ENCODE results near the gene SPECC1L.

SPECC1L gene

DNA sequence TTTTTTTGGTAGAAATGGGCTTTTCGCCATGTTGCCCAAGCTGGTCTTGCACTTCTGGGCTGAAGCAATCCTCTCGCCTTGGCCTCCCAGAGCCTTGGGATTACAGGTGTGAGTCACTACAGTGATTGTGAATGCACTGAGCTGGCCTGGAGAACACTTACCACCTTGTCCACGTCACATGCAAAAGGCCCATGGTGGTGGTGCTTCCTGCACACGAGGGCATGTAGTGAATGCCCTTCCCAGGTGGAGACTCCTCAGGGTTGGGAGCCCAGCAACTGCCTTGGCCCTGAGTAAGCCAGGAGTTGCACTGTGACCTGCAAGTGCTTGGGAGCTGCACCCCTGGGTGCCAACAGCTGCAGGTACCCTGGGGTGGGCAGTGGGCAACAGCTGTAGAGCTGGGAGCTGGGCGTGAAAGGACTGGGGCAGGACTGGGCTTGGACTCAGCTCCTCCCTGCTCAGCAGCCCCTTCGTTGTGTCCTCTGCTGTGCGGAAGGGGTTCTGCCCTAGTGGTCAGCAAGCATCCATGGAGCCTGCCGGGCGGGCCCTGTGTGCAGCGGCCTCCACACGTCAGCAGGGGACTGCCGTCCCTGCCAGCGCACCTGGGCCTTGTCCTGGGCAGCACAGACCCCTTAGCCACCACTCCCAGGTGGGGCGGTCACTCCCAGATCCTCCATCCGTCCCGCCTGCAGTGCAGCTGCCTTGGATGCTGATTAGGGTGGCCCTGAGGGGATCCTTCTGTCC lies 147.4 kb downstream of the SPECC1L start:
- DNase-seq, result no peak

DNA sequence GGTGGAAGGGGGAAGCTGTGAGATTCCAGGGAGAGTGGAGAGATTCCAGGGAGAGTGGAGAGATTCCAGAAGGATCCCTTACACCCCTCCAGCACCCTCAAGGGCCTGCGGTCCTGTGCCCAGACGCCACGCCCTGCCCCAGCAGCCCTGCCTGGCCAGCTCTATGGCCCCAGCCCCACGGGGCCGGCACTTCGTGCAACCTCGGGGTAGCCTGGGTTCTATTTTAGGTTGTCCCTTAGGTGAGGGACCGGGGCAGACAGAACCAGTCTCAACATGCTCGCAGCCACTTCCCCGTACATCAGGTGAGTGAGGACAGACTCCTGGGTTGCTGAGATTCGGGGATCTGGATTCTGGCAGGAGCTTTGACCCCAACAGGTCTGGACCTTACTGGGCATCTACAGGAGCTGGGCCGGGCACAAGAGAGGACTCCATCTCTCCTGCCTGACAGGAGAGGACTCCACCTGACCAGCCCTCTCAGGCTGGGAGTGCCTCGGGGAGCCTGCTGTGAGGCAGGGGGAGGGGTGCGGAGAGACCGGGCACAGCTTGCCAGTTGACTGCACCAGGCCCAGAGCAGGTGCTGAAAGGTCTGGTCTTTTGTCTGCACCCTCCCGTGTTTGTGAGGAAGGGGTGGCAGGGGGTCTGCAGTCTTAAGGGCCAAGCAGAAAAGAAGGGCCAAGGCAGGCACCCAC lies 148.3 kb downstream of the SPECC1L start:
- no peak for DNase-seq

DNA sequence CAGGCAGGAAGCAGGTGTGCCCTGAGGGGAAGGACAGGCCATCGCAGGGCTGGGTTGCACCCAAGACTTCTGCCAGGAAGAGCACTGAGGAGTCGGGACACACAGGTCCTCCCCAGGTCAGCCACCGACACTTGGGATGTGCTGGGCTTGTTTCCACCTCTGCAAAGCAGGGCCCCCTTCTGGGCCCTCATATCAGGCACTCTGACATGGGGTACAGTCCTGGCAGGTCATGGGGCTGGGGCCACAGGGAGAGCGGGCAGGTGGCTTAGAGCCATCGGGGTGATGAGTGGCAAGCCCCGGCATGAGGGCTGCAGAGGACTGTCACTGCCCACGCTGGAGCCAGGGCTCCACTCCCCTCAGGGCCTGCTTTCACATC lies 148.8 kb downstream of the SPECC1L start:
- DNase-seq, result no peak

DNA sequence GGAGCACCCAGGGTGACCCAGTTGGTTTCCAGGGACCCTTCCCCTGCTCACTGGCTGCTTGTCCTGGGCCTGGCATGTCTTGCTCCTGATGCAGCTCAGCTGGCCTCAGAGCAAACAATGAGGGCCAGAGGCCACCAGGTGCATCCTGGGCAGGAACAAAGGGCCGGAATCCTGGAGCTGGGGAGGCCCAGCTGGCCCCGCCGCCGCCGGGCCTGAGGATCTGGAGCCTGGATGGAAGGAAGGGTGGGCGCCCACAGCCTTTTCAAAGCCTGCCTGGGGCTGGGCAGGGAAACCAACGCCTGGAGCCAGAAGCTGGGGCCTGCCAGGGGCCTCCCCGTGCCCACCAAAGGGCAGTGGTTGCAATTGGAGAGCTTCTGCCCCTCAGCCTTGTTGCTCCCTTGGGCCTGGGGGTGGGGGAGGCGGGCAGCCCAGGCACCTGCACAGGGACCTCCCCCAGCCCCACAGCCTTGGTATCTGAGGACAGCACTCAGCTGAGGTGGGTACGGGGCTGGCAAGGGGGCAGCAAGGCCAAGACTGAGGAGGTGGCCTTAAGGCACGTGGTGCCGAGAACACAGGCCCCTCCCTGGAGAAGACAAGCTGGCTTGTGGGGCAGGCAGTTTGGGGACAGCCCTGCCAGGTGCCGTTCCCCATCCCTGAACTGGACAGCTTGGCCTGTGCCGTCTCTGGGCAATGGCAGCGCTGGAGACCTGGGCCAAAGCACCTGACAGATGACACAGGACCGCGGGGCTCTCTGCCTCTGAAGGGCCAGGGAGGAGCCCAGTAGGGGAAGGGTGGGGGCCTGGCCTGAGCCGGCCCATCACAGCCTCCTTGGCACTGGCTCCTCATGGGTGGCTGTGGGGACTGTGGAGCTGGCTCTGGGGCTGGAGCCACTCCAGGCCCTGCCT lies 149.7 kb downstream of the SPECC1L start:
- DNase-seq, result no peak

DNA sequence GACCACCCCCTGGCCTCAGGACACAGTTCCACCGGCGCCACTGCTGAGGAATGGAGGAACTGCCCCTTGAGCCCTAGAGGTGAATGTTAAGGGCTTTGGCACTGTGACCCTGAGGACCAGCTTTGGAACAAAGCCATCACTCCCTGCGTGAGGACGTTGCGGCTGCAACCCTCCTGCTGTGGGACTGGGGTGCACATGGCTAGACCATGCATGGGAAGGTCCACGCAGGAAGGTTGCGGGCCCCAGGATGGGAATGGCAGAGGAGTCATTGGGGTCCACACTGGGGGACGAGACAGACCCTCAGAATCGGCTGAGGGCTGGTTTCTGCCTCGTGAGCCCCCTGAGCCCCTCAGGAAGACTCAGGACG lies 150.3 kb downstream of the SPECC1L start:
- no peak for DNase-seq

DNA sequence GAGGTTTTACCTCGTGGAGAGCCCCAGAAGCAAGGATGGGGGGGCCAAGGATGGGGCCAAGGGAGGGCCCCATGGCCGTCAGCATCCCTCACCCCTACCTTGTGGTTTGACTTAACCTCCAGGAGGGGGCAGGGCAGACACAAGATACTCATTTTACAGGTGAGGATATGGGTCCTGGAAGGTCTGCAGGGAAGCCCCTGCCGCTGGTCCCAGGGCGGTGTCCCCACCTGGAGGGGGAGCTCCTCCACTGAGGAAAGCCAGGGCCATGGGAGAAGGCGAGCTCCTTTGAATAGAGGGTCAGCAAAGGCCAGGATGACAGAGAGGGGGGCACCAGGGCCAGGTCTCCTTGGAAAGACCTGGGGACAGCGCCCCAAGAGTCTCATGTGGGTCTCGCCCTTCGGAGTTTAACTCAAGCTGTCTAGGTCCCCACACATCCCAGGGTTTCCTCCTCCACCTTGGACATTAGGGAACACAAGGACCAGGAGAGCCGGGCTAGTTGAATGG lies 150.8 kb downstream of the SPECC1L start:
- DNase-seq, result no peak

DNA sequence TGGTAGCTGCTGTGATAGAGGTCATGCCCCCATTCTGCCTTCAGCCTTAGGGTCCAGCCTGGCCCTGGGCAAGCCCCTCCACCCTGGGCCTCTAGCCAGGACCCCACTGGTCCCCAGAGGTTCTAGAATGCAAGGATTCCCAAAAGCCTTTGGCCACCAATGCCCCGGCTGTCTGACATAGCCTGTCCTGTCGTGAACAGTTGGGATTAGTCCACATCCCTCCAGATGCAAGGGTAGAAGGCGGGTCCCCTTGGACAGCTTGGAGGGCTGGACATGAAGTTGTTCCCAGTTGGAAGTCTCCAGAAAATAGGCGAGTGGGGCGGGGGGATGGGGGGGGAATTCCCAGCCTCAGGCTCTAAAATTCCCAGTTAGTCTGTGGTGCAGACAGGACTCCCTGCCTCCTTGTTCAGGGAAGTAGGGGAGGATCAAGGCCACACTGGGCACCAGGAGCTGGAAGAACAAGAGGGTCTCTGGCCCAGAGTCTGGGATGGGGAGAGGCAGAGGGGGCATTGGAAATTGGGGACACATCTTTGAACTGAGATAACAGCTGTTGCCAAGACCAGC lies 151.6 kb downstream of the SPECC1L start:
- no peak for DNase-seq

DNA sequence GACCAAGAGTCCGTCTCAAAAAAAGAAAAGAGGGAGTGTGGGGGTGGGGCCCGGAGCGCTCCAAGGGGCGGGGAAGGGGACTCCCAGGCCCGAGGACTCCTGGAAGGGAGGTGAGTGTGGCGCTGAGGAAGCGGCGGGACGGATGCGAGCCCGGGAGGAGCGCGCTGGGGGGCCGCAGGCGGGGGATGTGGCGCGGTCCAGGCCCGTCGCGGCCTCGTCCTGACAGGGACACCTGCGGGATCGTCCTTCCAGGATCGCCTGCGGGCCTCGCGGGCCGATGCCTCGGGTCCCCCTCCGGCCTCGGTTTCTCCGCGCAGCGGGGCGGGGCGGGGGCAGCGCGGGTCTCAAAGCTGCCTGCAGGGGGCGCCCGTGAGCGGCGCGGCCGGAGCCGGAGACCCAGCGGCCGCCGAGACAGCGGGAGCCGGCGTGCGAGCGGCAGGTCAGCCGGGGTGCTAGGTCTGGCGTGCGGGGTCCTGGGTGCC lies 152.9 kb downstream of the SPECC1L start:
- DNase-seq, result peak in 1 of 2 experiments; percentile 9

DNA sequence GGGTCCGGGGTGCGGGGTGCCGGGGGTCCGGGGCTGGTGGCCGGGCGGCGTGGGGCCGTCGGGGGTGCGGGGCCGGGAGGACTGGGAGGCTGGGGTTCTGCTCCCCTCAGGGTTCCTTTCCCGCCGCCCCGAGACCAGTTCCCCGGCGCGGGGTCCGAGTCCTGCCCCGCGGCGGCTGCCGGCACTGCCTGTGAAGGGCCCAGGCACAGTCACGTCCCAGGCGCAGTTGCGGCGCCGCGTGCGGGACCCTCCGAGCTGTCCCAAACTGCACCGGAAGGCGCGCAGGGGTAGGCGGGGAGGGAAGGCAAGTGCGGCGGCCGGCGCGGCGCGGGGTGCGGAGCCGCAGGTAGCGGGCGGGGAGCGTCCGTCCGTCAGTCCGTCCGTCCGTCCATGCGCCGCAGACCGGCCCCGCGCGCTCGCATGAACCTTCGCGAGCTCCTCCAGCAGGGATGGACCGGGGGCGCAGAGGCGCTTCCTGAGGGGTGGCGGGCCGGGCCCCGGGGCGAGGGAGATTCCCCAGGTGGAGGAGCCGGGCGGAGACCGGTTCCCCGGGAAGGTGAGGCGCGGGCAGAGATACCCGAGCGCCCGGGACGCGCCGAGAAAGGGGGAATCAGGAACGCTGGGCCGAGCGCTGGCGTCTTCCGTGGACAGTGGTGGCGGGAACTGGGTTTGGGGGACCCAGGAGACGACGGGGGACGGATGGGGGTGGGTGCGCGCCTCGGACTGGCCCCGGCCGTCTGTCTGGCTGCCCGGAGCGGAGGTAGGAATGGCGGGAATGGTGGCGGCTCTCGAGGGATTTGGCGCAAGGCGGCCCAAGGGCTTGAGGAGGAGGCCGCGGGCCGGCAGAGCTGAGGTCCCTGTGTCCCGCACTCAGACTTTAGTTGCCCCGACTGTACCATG lies 153.6 kb downstream of the SPECC1L start:
- peak in 1 of 2 experiments; percentile 11 for DNase-seq

DNA sequence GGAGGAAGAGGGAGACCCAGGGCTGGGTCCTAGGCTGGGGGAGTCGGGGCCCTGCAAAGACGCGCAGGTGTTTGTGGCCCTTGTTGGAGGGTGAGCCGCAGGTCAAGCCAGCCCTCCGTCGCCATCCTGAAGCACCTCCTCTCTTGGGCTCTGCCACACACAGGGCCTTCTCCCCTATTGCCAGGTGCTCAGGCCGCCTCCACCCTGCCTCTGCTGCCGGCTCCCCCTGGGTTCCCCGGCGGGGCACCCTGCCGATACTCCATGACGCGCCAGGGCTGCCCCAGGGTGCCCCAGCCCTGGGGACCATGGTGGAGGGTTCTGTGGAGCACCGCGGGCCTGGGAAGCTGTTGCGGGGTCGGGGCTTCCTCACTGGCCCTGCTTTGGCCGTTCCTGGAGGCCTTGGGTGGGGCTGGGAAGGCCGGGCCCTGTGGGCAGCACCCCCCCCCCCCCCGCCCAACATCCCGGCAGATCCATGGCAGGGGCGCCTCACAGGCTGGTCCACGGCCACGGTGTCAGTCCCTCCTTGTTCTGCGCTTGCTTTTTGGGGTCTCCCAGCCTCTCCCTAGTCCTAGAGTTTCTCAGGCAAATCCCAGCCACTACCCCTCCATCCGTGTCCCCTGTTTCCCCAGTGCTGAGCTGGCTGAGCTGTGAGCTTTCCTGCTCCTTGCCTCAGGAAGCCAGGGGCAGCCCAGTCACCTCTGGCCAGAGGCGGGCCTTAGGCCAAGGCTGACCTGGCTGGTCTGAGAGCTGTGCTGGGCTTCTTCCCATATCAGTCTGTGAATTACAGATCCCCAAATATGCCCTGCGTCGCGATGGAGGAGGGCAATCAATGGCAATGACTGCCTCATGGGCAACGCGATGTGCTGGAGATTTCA lies 154.5 kb downstream of the SPECC1L start:
- DNase-seq, result no peak

DNA sequence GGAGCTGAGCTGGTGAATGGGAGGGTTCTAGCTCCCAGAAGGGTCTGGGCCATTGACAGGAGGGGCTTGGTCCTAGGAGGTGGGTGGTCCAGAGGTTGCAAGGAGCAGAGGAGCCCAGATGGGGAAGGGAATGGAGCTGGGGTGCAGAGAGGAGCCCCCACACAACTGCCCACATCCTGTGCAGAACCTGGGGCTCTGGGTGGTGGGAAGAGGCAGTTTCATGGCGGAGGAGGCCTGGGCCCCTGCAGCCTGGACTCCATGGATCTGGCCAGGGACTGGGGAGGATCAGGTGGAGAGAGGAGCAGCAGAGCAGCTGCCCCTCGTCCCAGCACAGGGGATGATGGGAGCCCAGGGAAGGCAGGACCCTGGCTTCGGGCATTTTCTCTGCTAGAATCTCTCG lies 155.8 kb downstream of the SPECC1L start:
- DNase-seq, result no peak

DNA sequence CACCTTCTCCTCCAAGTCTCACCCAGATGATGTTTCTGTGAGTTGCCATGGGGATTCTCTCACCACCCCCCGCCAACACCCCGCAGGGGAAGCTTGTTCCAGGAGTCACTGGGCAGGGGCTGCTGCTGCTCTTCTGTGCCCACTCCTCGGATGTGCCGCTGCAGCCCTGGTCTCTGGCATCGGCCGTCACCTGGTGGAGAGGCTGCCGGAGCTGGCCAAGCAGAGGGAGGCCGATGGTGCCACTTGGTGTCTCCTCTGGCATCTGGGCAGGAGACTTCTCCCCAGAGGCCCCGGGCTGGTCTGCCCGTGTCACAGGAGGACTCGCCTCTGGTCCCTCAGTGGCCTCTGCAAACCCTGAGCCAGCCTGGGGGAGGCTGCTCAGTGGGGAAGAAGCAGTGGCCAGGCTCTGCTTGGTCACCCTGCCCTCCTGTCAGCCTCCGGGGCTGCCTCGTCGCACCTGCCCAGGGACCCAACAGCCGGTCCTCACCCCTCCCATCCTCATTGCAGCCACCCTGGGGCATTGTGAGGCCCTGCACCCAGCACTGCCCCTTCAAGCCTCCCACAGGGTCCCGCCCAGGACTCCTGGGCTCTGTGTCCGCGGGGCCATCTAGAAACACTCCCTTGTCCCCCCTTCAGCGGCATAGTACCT lies 156.3 kb downstream of the SPECC1L start:
- DNase-seq, result no peak

DNA sequence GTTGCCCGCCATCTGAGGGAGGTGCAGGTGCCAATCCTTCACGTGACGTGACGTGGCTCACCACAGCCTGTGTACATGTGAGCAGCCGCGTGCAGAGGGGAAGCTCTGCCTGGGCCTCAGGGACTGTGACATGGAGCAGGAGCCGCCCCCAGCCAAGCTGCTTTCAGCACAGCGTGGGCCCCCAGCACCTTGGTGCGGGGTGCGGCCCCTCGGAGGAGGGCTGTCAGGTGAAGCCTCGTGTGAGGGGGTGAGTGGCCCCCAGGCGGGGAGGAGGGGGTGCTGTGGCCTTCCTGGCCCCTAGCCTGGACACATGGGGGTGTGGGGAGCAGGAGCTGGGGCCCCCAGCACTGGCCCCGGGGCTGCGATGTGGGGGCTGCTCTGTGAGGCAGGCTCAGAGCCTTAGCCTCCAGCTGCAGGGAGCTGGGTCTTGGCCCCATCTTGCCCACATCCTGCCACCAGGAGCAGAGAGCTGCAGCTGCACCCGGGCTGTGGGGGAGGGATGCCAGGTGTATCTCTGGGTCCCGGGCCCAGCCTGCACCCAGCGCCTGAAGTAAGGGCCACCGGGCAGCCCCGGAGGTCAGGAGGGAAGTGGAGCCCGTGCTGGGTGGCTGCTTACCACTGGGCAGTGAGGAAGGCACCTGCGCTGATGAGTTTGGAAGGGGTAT lies 157.0 kb downstream of the SPECC1L start, which contains the start of gene ADORA2A:
Gene ADORA2A (plus strand): TSS at position 100 of the 665 bp plus-strand sequence. CDS start 5,806 bp downstream, outside the sequence.
- DNase-seq, result peak; percentile 18 to 25

DNA sequence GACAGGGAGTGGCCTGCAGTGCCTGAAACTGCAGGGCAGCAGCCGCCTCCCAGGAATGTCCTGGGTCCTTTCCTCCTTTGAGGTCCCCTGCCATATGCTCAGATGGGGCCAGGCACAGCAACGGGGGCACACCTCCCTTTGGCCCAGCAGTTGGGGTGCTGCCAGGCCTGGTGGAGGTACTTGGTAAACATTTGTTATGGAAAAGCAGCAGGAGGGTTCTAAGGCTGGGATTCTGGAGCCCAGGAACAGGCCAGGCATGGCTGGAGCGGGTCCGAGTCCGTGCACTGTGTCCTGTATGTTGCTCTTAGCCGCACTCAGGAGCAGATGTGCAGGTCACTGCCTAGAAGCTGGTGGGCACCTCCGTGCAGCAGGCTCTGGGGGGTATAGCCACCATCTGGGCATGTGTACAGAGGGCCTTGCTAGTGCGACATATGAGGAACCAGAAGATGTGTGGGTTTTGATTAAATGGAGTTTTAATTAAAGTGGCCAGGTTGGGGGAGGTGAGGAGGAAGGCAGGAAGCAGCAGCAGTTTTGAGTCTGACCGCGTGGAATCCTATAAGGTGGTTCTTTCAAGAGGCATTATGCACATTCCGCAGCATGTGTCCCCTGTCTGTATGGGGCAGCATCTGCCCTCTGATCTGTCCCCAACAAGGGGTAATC lies 158.2 kb downstream of the SPECC1L start:
- DNase-seq, result no peak

DNA sequence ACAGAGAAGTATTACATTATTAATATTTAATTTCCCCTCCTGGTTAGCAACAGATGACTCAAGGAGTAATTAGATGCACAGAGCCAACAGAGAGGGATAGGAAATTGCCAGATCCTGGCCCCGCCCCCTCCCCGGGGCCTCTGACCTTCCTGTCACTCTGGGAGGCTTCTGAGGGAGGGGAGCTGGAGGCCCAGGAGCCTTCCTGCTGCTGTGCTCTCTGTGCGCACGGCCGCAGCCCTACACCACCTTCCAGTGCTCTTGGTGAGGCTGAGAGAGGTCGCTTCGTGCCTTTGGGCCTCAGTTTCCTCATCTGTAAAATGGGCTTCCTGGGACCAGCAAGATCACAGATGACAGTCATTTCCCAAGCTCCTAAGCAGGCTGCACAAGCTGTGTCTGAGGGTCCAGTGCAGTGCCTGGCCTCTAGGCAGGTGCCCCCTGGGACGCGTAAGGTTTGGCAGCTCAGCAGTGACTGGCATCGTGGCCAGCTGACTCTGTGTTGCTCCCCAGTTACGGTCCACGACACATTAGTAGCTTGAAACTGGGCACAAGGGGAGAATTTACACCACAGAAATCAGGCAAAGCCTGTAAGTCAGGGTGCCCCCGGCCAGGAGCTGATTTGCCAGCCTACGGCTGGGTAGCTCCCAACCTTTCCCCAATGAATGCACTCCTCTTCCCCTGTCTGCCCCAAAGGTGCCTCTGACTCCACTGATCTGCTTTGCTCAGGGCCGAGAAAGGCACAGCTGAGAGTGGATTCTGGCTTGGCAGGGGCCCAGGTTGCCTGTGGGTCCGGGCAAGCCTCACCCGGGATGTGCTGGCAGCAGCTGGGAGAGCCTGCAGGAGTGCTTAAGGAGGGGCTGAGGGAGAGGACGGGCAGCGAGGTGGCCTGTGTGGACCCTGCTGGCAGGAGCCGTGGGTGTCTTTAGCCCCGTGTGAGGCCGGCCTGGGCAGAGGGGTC lies 159.1 kb downstream of the SPECC1L start:
- peak; percentile 8 to 30 for DNase-seq

DNA sequence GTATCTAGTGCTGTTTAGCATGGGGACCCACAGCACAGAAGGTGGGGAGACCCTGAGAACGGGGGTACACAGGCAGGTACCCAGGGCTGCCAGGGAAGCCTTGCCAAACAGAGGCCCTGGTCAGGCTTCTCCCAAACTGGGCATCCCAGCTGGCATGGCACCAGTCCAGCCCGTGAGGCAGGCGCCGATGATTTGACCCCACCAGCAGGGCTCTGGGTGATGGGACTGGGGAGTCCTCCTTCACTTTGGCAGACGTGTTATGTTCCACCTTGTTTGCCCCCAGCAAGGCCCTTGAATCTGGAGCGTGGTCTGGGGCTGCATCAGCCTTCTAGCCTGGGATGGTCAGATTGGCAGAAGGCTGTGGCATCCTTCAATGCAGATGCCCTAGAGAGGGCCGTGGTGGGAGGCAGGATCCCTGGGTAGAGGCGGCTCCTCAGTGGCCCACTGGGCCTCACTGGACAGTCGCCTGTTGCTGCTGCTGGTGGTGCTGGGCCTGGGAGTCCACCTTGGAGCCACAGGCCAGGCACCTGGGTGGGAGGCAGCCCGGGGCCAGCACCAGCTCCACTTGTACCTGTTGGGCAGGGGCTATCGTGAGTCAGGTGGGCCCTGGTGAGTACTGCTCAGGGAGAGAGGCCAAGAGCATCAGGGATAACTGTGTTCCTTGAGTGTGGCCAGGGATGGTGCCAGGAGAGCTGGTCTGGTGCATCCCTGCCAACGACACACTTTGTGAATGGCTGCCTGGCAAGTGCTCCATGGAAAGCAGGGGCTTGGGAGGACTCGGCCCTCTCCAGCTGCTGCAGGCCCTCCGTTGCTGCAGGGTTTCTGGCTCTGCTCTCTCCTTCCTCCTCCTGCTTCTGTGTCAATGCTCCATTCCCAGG lies 160.0 kb downstream of the SPECC1L start:
- no peak for DNase-seq

Data from Kasumi-1 (cell line).